Measurements from ENCODE around the gene DDX43. TPM values are rescaled to one million over a fixed set of nuclear protein-coding genes. Genes with fewer than 3 reads are reported as not detected.
"Not testable (repeated sequence)": the region's sequence is repeated elsewhere in the genome, so short reads cannot be mapped to it uniquely, and the experiment has no call there.

DDX43 gene
- total RNA-seq, 2 experiments from 2014 or later = 0.16 to 0.31 TPM

DNA sequence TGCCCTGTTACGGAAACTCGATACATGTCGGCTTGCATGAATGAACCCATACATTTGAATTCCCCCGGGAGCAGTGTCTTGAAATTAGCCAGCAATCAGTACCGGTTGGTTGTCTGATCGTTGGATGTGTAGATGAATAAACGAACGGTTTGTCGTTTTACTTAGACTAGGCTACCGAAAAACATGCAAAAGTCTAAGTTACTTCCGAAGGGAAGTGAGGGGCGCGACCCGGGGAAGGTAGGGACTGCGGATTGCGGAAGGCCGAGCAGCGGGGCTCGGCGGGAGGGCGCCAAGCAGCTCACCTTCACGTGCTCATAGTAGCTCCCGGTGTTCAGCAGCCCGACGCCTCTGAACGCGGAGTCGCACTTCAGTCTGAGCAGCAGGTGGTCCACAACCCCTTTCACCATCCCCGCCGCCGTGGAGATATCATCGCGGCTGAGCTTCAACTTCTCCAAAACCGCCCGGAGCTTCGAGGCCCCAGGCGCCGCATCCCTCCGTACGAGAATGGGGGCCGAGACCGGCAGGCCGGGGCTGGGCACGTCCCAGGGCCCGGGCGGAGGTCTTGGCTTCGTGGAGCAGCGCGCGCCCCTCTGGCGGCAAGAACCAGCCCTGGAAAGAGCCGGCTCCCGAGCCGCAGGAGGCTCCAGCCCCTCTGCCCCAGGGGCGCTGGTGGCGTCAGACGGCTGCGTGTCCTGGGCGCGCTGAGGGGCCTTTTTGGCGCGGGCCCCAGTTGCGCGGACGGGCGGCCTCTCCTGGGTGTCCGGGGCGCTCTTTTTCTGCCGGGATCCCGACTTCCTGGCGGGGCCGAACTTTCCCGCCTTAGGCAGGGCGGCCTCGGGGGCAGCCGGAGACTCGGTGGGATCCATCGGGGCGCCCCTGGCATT, 56.8 kb downstream of the DDX43 start:
- H3K9me3 Mint-ChIP-seq = no peaks in the 10 kb centered on the region
- CTCF ChIA-PET = interaction anchor here (1.0 to 1.9 kb wide), 3 partner anchors 10 to 161 kb away, joined by 3 to 6 read pairs (median 5); partner anchors contain the start of gene MTO1

DNA sequence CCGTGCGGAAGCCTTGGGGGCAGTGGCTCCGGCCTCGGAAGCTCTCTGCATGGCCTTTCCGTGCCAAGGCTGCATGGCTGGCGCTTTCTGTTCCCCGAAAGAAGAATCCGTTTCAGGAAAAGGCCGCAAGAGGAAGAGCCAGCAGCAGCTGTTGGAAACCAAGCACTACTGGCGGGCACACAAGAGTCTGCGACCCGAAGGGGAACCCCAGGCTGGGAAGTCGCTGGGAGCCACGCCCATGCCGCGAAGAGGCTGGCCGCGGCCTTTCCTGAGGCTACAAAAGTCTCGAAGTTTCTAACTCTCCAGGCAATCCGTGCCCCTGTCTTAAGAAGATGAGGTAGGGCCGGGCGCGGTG, 57.5 kb downstream of the DDX43 start, which contains the start of gene CGAS:
CGAS (minus strand) TSS at position 191 of the 355 bp plus-strand sequence; CDS start at position 75, 116 bp downstream.
- H3K27me3 Mint-ChIP-seq = no peaks in the 10 kb centered on the region
- TF ChIP-seq, protein P1, sequence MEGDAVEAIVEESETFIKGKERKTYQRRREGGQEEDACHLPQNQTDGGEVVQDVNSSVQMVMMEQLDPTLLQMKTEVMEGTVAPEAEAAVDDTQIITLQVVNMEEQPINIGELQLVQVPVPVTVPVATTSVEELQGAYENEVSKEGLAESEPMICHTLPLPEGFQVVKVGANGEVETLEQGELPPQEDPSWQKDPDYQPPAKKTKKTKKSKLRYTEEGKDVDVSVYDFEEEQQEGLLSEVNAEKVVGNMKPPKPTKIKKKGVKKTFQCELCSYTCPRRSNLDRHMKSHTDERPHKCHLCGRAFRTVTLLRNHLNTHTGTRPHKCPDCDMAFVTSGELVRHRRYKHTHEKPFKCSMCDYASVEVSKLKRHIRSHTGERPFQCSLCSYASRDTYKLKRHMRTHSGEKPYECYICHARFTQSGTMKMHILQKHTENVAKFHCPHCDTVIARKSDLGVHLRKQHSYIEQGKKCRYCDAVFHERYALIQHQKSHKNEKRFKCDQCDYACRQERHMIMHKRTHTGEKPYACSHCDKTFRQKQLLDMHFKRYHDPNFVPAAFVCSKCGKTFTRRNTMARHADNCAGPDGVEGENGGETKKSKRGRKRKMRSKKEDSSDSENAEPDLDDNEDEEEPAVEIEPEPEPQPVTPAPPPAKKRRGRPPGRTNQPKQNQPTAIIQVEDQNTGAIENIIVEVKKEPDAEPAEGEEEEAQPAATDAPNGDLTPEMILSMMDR (IDR thresholded peaks at IDR 0.05) = no peak
- peak; percentile 78 for ATAC-seq
- H3K4me3 Mint-ChIP-seq = peak within 1 kb of the TSS; percentile 93
- peaks cover 18% of the 10 kb centered on the region for H3K4me1 Mint-ChIP-seq (ENCODE audit: low read depth)
- H3K9me3 Mint-ChIP-seq = no peaks in the 10 kb centered on the region
- peak; percentile 86 for DNase-seq
- intact Hi-C loops (cut with micrococcal nuclease) = no loop called here
- ChIA-PET CTCF (no interaction called here), POLR2A (interaction anchor here (0.5 to 4.1 kb wide), 19 partner anchors 9 to 1832 kb away, joined by 3 to 61 read pairs (median 5); partner anchors contain the start of genes EEF1A1, KCNQ5, MTO1 and SLC17A5)
- peak within 1 kb of the TSS; percentile 91 for H3K27ac Mint-ChIP-seq
- peaks cover 30% of the 10 kb centered on the region for H3K36me3 Mint-ChIP-seq (ENCODE audit: low read depth)

More for the DNA sequence above, 56.8 kb downstream of the DDX43 start:
- ATAC-seq (peak; percentile 52), DNase-seq (peak; percentile 62)
- H3K4me3 Mint-ChIP-seq = peak overlapping the region; percentile 93
- no peaks in the 10 kb centered on the region for H3K27me3 Mint-ChIP-seq
- intact Hi-C loops (cut with micrococcal nuclease) = no loop called here
- H3K4me1 Mint-ChIP-seq (ENCODE audit: low read depth) = peaks cover 17% of the 10 kb centered on the region
- peaks cover 30% of the 10 kb centered on the region for H3K36me3 Mint-ChIP-seq (ENCODE audit: low read depth)
- peak overlapping the region; percentile 91 for H3K27ac Mint-ChIP-seq
- POLR2A ChIA-PET = interaction anchor here (0.5 to 4.1 kb wide), 22 partner anchors 9 to 1833 kb away, joined by 3 to 61 read pairs (median 5); partner anchors contain the start of genes EEF1A1, KCNQ5, MTO1 and SLC17A5
- TF ChIP-seq, protein P1 (IDR thresholded peaks at IDR 0.05) = no peak

DNA sequence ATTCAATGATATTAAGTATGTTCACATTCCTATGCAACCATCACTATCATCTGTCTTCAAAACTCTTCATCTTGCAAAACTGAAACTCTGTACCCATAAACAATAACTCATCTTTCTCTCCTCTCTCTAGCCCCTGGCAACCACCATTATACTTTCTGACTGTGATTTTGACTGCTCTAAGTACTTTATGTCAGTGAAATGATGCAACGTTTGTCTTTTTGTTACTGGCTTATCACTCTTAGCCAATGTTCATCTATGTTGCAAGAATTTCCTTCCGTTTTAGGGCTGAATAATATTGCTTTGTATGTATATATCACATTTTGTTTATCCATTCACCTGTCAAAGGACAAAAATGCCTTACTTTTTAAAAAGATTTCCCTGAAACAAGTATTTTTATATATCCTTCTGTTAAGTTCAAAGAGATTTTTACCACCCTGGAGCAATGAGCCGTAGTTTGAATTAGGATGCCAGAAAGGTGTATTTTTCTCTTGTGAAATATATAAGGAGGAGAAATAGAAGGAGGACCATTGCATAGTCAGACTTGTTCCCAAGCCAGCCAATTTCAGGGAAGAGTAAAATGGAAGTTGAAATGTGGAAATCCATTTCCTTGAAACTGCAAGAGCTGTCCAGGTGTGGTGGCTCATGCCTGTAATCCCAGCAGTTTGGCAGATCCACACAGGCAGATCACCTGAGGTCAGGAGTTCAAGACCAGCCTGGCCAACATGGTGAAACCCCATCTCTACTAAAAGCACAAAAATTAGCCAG, 61.4 kb downstream of the DDX43 start:
- peaks cover 1% of the 10 kb centered on the region for H3K36me3 Mint-ChIP-seq (ENCODE audit: low read depth)
- ChIA-PET POLR2A (interaction anchor here (2.2 to 3.0 kb wide), 2 partner anchors 58 to 64 kb away, joined by 8 to 9 read pairs; partner anchors contain the start of gene EEF1A1), CTCF (no interaction called here)
- peak overlapping the region; percentile 22 for H3K27ac Mint-ChIP-seq
- H3K9me3 Mint-ChIP-seq = no peaks in the 10 kb centered on the region
- intact Hi-C loops (cut with micrococcal nuclease) = no loop called here
- H3K27me3 Mint-ChIP-seq = no peaks in the 10 kb centered on the region
- peaks cover 23% of the 10 kb centered on the region for H3K4me1 Mint-ChIP-seq (ENCODE audit: low read depth)
- ATAC-seq (peak; percentile 38), DNase-seq (no peak)
- TF ChIP-seq, protein P1 (IDR thresholded peaks at IDR 0.05) = no peak
- H3K4me3 Mint-ChIP-seq = no peak overlapping the region

DNA sequence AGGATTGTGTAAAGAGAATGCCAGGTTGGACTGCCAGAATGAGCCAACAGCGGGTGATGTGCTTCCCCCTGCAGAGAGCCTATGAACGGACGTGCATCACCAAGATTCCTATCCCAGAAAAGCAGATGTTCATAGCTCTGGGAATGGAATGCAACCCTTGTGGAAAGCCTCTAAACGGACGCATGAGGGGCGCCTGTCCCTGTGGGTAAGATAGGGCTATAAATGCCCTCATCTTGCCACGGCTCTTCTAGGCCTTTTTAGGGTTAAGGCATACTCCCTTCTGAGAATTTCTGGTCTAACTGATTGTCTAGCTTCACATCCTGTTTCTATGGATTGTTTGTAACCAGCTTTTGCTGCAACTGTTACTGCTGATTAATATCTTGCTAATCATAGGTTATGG, 64.8 kb downstream of the DDX43 start:
- Mint-ChIP-seq H3K4me3 (peak overlapping the region; percentile 91), H3K36me3 (ENCODE audit: low read depth) (peaks cover 19% of the 10 kb centered on the region), H3K27ac (peak overlapping the region; percentile 96), H3K4me1 (ENCODE audit: low read depth) (peaks cover 38% of the 10 kb centered on the region)
- intact Hi-C loops (cut with micrococcal nuclease); ATAC-seq; H3K9me3 Mint-ChIP-seq; DNase-seq; H3K27me3 Mint-ChIP-seq: not testable (repeated sequence)
- ChIA-PET CTCF (interaction anchor here (1.7 kb wide), 1 partner anchor 54 kb away, joined by 3 read pairs; no protein-coding TSS in a partner anchor), POLR2A (interaction anchor here (1.1 to 5.4 kb wide), 4 partner anchors 8 to 62 kb away, joined by 3 to 73 read pairs (median 34); partner anchors contain the start of genes CGAS and EEF1A1)

DNA sequence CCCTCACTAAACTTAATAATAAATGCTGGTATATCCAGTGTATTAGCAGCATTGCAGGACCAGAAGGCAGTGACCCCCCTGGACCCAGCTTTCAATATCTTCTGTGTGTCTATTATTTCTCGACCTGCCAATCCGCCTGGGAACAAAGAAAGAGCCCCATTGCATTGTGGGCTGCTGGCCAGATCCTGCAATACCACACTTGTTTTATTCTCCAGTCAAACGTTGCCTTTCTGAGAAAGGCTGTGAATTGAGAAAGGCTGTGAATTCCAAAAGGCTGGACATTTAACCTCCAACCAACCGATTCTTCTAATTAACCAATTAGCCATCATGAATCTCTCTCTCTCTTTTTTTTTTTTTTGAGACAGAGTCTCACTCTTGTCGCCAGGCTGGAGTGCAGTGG, 65.4 kb downstream of the DDX43 start:
- ChIA-PET CTCF (interaction anchor here (1.7 kb wide), 1 partner anchor 54 kb away, joined by 3 read pairs; no protein-coding TSS in a partner anchor), POLR2A (interaction anchor here (1.1 to 5.4 kb wide), 7 partner anchors 8 to 120 kb away, joined by 3 to 73 read pairs (median 14); partner anchors contain the start of genes CGAS and EEF1A1)
- TF ChIP-seq, protein P1 (IDR thresholded peaks at IDR 0.05) = no peak
- DNase-seq (no peak), ATAC-seq (no peak)
- Mint-ChIP-seq H3K4me1 (ENCODE audit: low read depth) (peaks cover 38% of the 10 kb centered on the region), H3K9me3 (no peaks in the 10 kb centered on the region), H3K27ac (peak overlapping the region; percentile 96), H3K4me3 (peak overlapping the region; percentile 91), H3K36me3 (ENCODE audit: low read depth) (peaks cover 19% of the 10 kb centered on the region), H3K27me3 (no peaks in the 10 kb centered on the region)
- intact Hi-C loops (cut with micrococcal nuclease) = loop anchor here (5.0 kb wide), 1 partner anchor 47 kb away; no protein-coding TSS in a partner anchor
